Pancreas (tissue), 10 donors: ENCODE data around the gene HOMER3. TPM values are rescaled to one million over a fixed set of nuclear protein-coding genes. Genes with fewer than 3 reads are reported as not detected.
A peak's percentile ranks its signal among the peaks of the same experiment; 100 is the strongest.

ENCODE experiments used
- ATAC-seq, 4 donors: fragments of 200-7000 bp; cut with Tn5 transposase; one replicate each; pipeline versions ENCODE4 v1.8.0 to v1.9.1; 2020; ENCODE audit warnings: mild to moderate bottlenecking in 4 of 4, moderate library complexity in 4 of 4
- DNase-seq, 6 donors: peaks; one replicate each; pipeline ENCODE4 v3.0.0-alpha.2; 2020
- FAIRE-seq: peaks from 2 replicates; lab custom pipeline; 2012; peaks lifted over from hg19 to GRCh38; lab: Jason Lieb, UNC
- H3K27ac ChIP-seq, 4 donors: fragments of 200-600 bp; sonication (generic); 1 replicate in 3 of 4; 2 replicates in 1 of 4; pipeline versions ENCODE4 v1.5.0 to v1.8.0; 2020
- H3K27me3 ChIP-seq, 4 donors: fragments of 200-600 bp; one replicate each; pipeline ENCODE4 v1.8.0; 2021
- H3K36me3 ChIP-seq, 3 donors: fragments of 200-600 bp; sonication (generic) in 1 of 3; one replicate each; pipeline versions ENCODE4 v1.5.0 to v1.8.0; 2020 to 2021
- H3K4me1 ChIP-seq, 3 donors: fragments of 200-600 bp; one replicate each; pipeline ENCODE4 v1.8.0; 2021
- H3K4me3 ChIP-seq, 4 donors: fragments of 200-600 bp; sonication (generic) in 2 of 4; one replicate each; pipeline versions ENCODE4 v1.5.0 to v1.8.0; 2020 to 2021
- H3K9me3 ChIP-seq, 4 donors: fragments of 200-600 bp; one replicate each; pipeline ENCODE4 v1.8.0; 2021
- CTCF ChIP-seq, 4 donors: fragments of 200-600 bp; sonication (generic) in 3 of 4; IDR thresholded peaks; one replicate each; pipeline versions ENCODE4 v1.5.0 to v1.8.0; 2021; ENCODE audit warnings: antibody characterized with exemption in 4 of 4
- WGBS, 2 donors: extraction: QIAGEN DNeasy Blood & Tissue Kit; methylation state at CpG; one replicate each; pipeline ENCODE4 v1.1.7; 2013; 5-methylcytosine and 5-hydroxymethylcytosine counted together
- intact Hi-C, 3 donors: fragments of 100-400 bp; cut with DNase I; formaldehyde crosslinking; loops; one replicate each; pipeline versions ENCODE4 v1.11.1 to v1.14.2; 2022
- polyA plus RNA-seq, 2 donors: library from polyadenylated mRNA; stranded (reverse); fragments of 200-250 nt; gene quantifications; one replicate each; pipeline ENCODE4 v1.2.3, GENCODE V29; 2013
- total RNA-seq, 6 donors: library from RNA; stranded (reverse); fragmentation: NEBNext Ultra II Directional in 4 of 6; extraction: Animal tissue kit (Norgen Biotek cat#: 25700) in 4 of 6; gene quantifications; one replicate each; pipeline versions ENCODE4 v1.2.1 to v1.2.4, GENCODE V29; 2021 to 2023
- donor health status: healthy with polysubstance abuse.
- donor health status: DM: no; HTN: no; CAD: no; lungs with moderate emphysema.
- donor health status: DM: no; HTN: no; CAD: no.
- donor health status: control.
- donor health status: control.
- donor health status: Bipolar disorder and iron deficiency.
- donor health status: DM: yes; HTN: yes; CAD: no.
- donor health status: DM: no; HTN: no; CAD: no.
- donor health status: DM: no; HTN: no; CAD: no.
- donor health status: DM: yes; HTN: yes; CAD: no.

Gene HOMER3
- total and polyA plus RNA-seq, 8 donors, result 3.7 to 24.8 (median 6.0) TPM

- Histone ChIP-seq H3K4me1 (no peaks in the 10 kb centered on the region), H3K27me3 (no peaks in the 10 kb centered on the region), H3K27ac (no peak overlapping the region), H3K4me3 (no peak overlapping the region), H3K36me3 (peaks cover 5 to 16% (median 10%) of the 10 kb centered on the region in 3 donors), H3K9me3 (no peaks in the 10 kb centered on the region)
- no peak for TF ChIP-seq CTCF (IDR thresholded peaks at IDR 0.05)
- no peak for FAIRE-seq
- intact Hi-C loops, result no loop called here
- DNase-seq, result peak in 2 of 6 donors; percentile 29 to 41
- ATAC-seq, result no peak
- 94% methylated on average over 18 to 19 of the region's 19 CpGs for WGBS, 2 donors
Measured at GRCh38 chr19:18910801-18911436, 30.1 kb downstream of the HOMER3 start.

- DNase-seq (peak in 2 of 6 donors; percentile 30 to 32), ATAC-seq (no peak), FAIRE-seq (no peak)
- Histone ChIP-seq H3K27ac (no peak overlapping the region), H3K4me3 (no peak overlapping the region), H3K9me3 (no peaks in the 10 kb centered on the region), H3K36me3 (peaks cover 5 to 22% (median 10%) of the 10 kb centered on the region in 3 donors), H3K27me3 (no peaks in the 10 kb centered on the region), H3K4me1 (no peaks in the 10 kb centered on the region)
- TF ChIP-seq CTCF (IDR thresholded peaks at IDR 0.05), result no peak
- 81 to 93% methylated on average over 10 of the region's 10 CpGs for WGBS, 2 donors
- intact Hi-C loops, result no loop called here
Measured at GRCh38 chr19:18910010-18910409, 31.0 kb downstream of the HOMER3 start.

- Histone ChIP-seq H3K27me3 (no peaks in the 10 kb centered on the region), H3K9me3 (no peaks in the 10 kb centered on the region), H3K27ac (no peak overlapping the region), H3K4me3 (no peak overlapping the region), H3K4me1 (no peaks in the 10 kb centered on the region), H3K36me3 (peaks cover 5 to 26% (median 10%) of the 10 kb centered on the region in 3 donors)
- TF ChIP-seq CTCF (IDR thresholded peaks at IDR 0.05), result no peak
- ATAC-seq, result no peak
- WGBS, 2 donors, result 92 to 93% methylated on average over 16 to 17 of the region's 17 CpGs
- no peak for FAIRE-seq
- DNase-seq, result peak in 2 of 6 donors; percentile 14 to 57
- intact Hi-C loops, result no loop called here
Measured at GRCh38 chr19:18908917-18909619, 31.9 kb downstream of the HOMER3 start.

GRCh38 chr19:18906605-18907519, 34.2 kb downstream of the HOMER3 start:
- TF ChIP-seq CTCF (IDR thresholded peaks at IDR 0.05), result no peak
- DNase-seq, result peak in 3 of 6 donors; percentile 18 to 69 (median 49)
- FAIRE-seq, result no peak
- Histone ChIP-seq H3K9me3 (no peaks in the 10 kb centered on the region), H3K36me3 (peaks cover 5 to 26% (median 6%) of the 10 kb centered on the region in 3 donors), H3K27me3 (no peaks in the 10 kb centered on the region), H3K4me3 (no peak overlapping the region), H3K27ac (no peak overlapping the region), H3K4me1 (no peaks in the 10 kb centered on the region)
- no peak for ATAC-seq
- intact Hi-C loops, result no loop called here
- WGBS, 2 donors, result 90 to 93% methylated on average over 35 to 36 of the region's 36 CpGs
